ENCODE results near the gene AGBL4.

Gene AGBL4

DNA sequence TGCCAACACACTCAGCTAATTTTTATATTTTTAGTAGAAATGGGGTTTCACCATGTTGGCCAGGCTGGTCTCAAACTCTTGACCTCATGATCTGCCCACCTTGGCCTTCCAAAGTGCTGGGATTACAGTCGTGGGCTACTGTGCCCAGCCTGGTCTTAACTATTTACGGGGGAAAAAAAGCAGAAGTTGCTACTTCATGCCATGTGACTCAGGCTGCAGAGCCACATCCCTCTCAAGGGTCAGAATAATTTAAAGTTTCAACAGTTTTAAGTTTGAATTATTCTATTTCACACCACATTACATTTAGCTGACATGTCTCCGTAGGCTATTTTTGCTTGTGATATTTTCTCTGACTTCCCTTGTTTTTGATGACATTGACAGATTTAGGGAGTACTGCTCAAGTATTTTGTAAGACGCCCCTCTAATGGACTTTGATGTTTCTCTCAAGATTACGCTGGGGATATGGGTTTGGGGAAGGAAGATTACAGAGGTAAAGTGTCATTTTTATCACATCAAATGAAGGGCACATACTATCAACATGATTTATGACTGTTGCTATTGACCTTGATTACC, 14.6 kb upstream of the AGBL4 start:
- Histone ChIP-seq H3K36me3 (ENCODE audit: control insufficient read depth in 2 of 2, insufficient read depth in 1 of 2, low read length in 2 of 2) (no peaks in the 10 kb centered on the region), H3K4me3 (ENCODE audit: low read depth, low read length) (no peak overlapping the region), H3K27ac (ENCODE audit: extremely low read depth, low read depth, low read length) (no peak overlapping the region), H3K4me1 (ENCODE audit: control insufficient read depth, insufficient read depth, low read length) (no peaks in the 10 kb centered on the region), H3K9me3 (ENCODE audit: control insufficient read depth, insufficient read depth, low read depth, low read length) (no peaks in the 10 kb centered on the region)
- POLR2A ChIA-PET, result no interaction called here
- CTCF ChIA-PET, result no interaction called here
- TF ChIP-seq ZNF433 (tag by site-specific recombination; IDR thresholded peaks at IDR 0.05; ENCODE audit: low read depth) (no peak), ZNF777 (tag by site-specific recombination; IDR thresholded peaks at IDR 0.05; ENCODE audit: borderline replicate concordance) (no peak), ZNF366 (tag by site-specific recombination; conservative IDR thresholded peaks at IDR 0.05) (no peak), ZNF24 (tag by site-specific recombination; IDR thresholded peaks at IDR 0.05) (no peak)

DNA sequence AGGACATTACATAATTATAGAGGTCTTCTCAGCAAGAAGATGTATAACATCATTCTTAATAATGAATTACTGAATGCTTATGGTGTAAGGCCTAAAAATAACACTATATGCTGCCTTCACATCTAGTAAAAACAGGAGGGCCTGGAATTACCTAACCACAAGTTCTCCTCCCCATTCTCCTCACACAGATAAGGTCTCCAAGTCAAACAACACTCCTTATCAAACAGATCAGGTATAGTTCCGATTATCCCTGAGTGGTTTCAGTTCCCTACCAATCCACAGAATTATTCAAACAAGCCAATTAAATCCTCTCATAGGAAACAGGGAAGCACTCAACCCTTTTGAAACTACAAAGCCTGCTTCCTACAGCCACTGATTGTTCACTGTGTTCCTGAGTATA, 4.0 kb upstream of the AGBL4 start:
- H3K4me3 ChIP-seq (ENCODE audit: low read depth, low read length), result no peak overlapping the region
- H3K4me1 ChIP-seq (ENCODE audit: control insufficient read depth, insufficient read depth, low read length), result no peaks in the 10 kb centered on the region
- TF ChIP-seq ZNF214 (tag by site-specific recombination; IDR thresholded peaks at IDR 0.05; ENCODE audit: borderline replicate concordance) (no peak), SCRT2 (tag by site-specific recombination; IDR thresholded peaks at IDR 0.05) (no peak), ZNF426 (tag by site-specific recombination; IDR thresholded peaks at IDR 0.05) (no peak), ZNF510 (tag by site-specific recombination; IDR thresholded peaks at IDR 0.05; ENCODE audit: insufficient replicate concordance) (no peak), WT1 (tag by site-specific recombination; IDR thresholded peaks at IDR 0.05) (peak; percentile 53), ZFHX2 (tag by site-specific recombination; conservative IDR thresholded peaks at IDR 0.05) (no peak)
- TF ChIP-seq, protein P1, sequence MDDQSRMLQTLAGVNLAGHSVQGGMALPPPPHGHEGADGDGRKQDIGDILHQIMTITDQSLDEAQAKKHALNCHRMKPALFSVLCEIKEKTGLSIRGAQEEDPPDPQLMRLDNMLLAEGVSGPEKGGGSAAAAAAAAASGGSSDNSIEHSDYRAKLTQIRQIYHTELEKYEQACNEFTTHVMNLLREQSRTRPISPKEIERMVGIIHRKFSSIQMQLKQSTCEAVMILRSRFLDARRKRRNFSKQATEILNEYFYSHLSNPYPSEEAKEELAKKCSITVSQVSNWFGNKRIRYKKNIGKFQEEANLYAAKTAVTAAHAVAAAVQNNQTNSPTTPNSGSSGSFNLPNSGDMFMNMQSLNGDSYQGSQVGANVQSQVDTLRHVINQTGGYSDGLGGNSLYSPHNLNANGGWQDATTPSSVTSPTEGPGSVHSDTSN (CRISPR knock-in tag; IDR thresholded peaks at IDR 0.05), result no peak
- H3K9me3 ChIP-seq (ENCODE audit: control insufficient read depth, insufficient read depth, low read depth, low read length), result no peaks in the 10 kb centered on the region
- no peaks in the 10 kb centered on the region for H3K36me3 ChIP-seq (ENCODE audit: control insufficient read depth in 2 of 2, insufficient read depth in 1 of 2, low read length in 2 of 2)
- ChIA-PET CTCF (interaction anchor here (1.1 kb wide), 1 partner anchor 52 kb away, joined by 3 read pairs; no protein-coding TSS in a partner anchor), POLR2A (no interaction called here)
- no peak overlapping the region for H3K27ac ChIP-seq (ENCODE audit: extremely low read depth, low read depth, low read length)

DNA sequence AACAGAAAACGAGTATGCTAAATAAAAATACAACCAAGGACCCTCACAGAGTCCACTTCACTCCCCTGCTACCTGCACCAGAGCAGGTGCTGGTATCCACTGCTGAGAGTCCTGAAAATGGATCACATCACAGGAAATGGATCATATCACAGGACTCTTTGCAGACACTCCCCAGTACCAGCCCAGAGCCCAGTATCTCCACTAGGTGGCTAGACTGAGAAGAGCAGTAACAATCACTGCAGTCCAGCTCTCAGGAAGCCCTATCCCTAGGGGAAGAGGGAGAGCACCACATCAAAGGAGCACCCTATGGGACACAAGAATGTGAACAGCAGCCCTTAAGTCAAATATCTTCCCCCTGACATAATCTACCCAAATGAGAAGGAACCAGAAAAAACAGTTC, 28.0 kb downstream of the AGBL4 start:
- H3K4me3 ChIP-seq (ENCODE audit: low read depth, low read length), result no peak overlapping the region
- POLR2A ChIA-PET, result no interaction called here
- H3K36me3 ChIP-seq (ENCODE audit: control insufficient read depth in 2 of 2, insufficient read depth in 1 of 2, low read length in 2 of 2), result no peaks in the 10 kb centered on the region
- no peak overlapping the region for H3K27ac ChIP-seq (ENCODE audit: extremely low read depth, low read depth, low read length)
- H3K9me3 ChIP-seq (ENCODE audit: control insufficient read depth, insufficient read depth, low read depth, low read length), result no peaks in the 10 kb centered on the region
- no peaks in the 10 kb centered on the region for H3K4me1 ChIP-seq (ENCODE audit: control insufficient read depth, insufficient read depth, low read length)
- CTCF ChIA-PET, result no interaction called here
- TF ChIP-seq ZFP37 (tag by site-specific recombination; IDR thresholded peaks at IDR 0.05) (no peak), EGR2 (tag by site-specific recombination; IDR thresholded peaks at IDR 0.05; ENCODE audit: low read depth) (no peak), OSR2 (tag by site-specific recombination; IDR thresholded peaks at IDR 0.05) (no peak), ZNF521 (tag by site-specific recombination; IDR thresholded peaks at IDR 0.05) (no peak), ZNF571 (tag by site-specific recombination; IDR thresholded peaks at IDR 0.05) (no peak), ZNF561 (tag by site-specific recombination; IDR thresholded peaks at IDR 0.05; ENCODE audit: borderline replicate concordance) (no peak), ZNF837 (tag by site-specific recombination; IDR thresholded peaks at IDR 0.05) (no peak), ZNF19 (tag by site-specific recombination; IDR thresholded peaks at IDR 0.05; ENCODE audit: low read depth) (no peak), ZXDB (tag by site-specific recombination; IDR thresholded peaks at IDR 0.05) (no peak)
- TF ChIP-seq, protein P2, sequence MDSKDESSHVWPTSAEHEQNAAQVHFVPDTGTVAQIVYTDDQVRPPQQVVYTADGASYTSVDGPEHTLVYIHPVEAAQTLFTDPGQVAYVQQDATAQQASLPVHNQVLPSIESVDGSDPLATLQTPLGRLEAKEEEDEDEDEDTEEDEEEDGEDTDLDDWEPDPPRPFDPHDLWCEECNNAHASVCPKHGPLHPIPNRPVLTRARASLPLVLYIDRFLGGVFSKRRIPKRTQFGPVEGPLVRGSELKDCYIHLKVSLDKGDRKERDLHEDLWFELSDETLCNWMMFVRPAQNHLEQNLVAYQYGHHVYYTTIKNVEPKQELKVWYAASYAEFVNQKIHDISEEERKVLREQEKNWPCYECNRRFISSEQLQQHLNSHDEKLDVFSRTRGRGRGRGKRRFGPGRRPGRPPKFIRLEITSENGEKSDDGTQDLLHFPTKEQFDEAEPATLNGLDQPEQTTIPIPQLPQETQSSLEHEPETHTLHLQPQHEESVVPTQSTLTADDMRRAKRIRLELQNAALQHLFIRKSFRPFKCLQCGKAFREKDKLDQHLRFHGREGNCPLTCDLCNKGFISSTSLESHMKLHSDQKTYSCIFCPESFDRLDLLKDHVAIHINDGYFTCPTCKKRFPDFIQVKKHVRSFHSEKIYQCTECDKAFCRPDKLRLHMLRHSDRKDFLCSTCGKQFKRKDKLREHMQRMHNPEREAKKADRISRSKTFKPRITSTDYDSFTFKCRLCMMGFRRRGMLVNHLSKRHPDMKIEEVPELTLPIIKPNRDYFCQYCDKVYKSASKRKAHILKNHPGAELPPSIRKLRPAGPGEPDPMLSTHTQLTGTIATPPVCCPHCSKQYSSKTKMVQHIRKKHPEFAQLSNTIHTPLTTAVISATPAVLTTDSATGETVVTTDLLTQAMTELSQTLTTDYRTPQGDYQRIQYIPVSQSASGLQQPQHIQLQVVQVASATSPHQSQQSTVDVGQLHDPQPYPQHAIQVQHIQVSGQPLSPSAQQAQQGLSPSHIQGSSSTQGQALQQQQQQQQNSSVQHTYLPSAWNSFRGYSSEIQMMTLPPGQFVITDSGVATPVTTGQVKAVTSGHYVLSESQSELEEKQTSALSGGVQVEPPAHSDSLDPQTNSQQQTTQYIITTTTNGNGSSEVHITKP (tag by site-specific recombination; IDR thresholded peaks at IDR 0.05), result no peak
- TF ChIP-seq, protein P3, sequence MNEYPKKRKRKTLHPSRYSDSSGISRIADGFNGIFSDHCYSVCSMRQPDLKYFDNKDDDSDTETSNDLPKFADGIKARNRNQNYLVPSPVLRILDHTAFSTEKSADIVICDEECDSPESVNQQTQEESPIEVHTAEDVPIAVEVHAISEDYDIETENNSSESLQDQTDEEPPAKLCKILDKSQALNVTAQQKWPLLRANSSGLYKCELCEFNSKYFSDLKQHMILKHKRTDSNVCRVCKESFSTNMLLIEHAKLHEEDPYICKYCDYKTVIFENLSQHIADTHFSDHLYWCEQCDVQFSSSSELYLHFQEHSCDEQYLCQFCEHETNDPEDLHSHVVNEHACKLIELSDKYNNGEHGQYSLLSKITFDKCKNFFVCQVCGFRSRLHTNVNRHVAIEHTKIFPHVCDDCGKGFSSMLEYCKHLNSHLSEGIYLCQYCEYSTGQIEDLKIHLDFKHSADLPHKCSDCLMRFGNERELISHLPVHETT (tag by site-specific recombination; IDR thresholded peaks at IDR 0.05), result no peak
- TF ChIP-seq, protein P4, sequence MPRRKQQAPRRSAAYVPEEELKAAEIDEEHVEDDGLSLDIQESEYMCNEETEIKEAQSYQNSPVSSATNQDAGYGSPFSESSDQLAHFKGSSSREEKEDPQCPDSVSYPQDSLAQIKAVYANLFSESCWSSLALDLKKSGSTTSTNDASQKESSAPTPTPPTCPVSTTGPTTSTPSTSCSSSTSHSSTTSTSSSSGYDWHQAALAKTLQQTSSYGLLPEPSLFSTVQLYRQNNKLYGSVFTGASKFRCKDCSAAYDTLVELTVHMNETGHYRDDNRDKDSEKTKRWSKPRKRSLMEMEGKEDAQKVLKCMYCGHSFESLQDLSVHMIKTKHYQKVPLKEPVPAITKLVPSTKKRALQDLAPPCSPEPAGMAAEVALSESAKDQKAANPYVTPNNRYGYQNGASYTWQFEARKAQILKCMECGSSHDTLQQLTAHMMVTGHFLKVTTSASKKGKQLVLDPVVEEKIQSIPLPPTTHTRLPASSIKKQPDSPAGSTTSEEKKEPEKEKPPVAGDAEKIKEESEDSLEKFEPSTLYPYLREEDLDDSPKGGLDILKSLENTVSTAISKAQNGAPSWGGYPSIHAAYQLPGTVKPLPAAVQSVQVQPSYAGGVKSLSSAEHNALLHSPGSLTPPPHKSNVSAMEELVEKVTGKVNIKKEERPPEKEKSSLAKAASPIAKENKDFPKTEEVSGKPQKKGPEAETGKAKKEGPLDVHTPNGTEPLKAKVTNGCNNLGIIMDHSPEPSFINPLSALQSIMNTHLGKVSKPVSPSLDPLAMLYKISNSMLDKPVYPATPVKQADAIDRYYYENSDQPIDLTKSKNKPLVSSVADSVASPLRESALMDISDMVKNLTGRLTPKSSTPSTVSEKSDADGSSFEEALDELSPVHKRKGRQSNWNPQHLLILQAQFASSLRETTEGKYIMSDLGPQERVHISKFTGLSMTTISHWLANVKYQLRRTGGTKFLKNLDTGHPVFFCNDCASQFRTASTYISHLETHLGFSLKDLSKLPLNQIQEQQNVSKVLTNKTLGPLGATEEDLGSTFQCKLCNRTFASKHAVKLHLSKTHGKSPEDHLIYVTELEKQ (tag by site-specific recombination; IDR thresholded peaks at IDR 0.05; ENCODE audit: borderline replicate concordance), result no peak

All from HEK293 (cell line).